T-helper 2 cell (primary cell): Measurements from ENCODE around the gene NPY5R.

Source experiments
- DNase-seq, 5 experiments: peaks; one replicate each; pipeline versions ENCODE4 v3.0.0 to v3.0.0-alpha.2; 2012 to 2022
- total RNA-seq, 2 donors: gene quantifications; one replicate each; lab custom pipeline; 2026; lab: John Stamatoyannopoulos, UW

NPY5R gene
- 0 reads per million in 2 donors for total RNA-seq

- DNase-seq, result no peak
Measured at GRCh38 chr4:163343604-163344146, at the start of gene NPY5R. TSS of gene NPY5R (plus strand) at chr4:163343892. CDS start at chr4:163350274, 6,382 bp downstream.

GRCh38 chr4:163295138-163295537 is 48.6 kb upstream of the NPY5R start:
- no peak for DNase-seq

- DNase-seq, result no peak
Measured at GRCh38 chr4:163300445-163300844, 43.2 kb upstream of the NPY5R start.

- no peak for DNase-seq
Measured at GRCh38 chr4:163303069-163303468, 40.6 kb upstream of the NPY5R start.

GRCh38 chr4:163309466-163309865 is 34.2 kb upstream of the NPY5R start:
- DNase-seq, result no peak

- DNase-seq, result no peak
Measured at GRCh38 chr4:163317110-163317509, 26.6 kb upstream of the NPY5R start.

- no peak for DNase-seq
Measured at GRCh38 chr4:163330916-163331628, 12.6 kb upstream of the NPY5R start.

GRCh38 chr4:163331629-163332376 is 11.9 kb upstream of the NPY5R start:
- DNase-seq, result peak in 1 of 5 experiments; percentile 5

GRCh38 chr4:163332526-163333406 is 10.9 kb upstream of the NPY5R start, which contains the start of gene NPY1R:
TSS of gene NPY1R (minus strand) at chr4:163332596. CDS start at chr4:163326554, 6,042 bp downstream.
- DNase-seq, result peak in 1 of 5 experiments; percentile 44

- no peak for DNase-seq
Measured at GRCh38 chr4:163335384-163335783, 8.3 kb upstream of the NPY5R start.

- no peak for DNase-seq
Measured at GRCh38 chr4:163344147-163345125, 744 bp downstream of the NPY5R start.

GRCh38 chr4:163350672-163351071 is 7.0 kb downstream of the NPY5R start:
- no peak for DNase-seq

- DNase-seq, result no peak
Measured at GRCh38 chr4:163353054-163353453, 9.4 kb downstream of the NPY5R start.

GRCh38 chr4:163356104-163356503 is 12.4 kb downstream of the NPY5R start:
- DNase-seq, result no peak

GRCh38 chr4:163367651-163368050 is 24.0 kb downstream of the NPY5R start:
- no peak for DNase-seq

- no peak for DNase-seq
Measured at GRCh38 chr4:163372029-163372428, 28.3 kb downstream of the NPY5R start.

- DNase-seq, result no peak
Measured at GRCh38 chr4:163378661-163379060, 35.0 kb downstream of the NPY5R start.

- no peak for DNase-seq
Measured at GRCh38 chr4:163380703-163381102, 37.0 kb downstream of the NPY5R start.

- no peak for DNase-seq
Measured at GRCh38 chr4:163382178-163382869, 38.6 kb downstream of the NPY5R start.

- DNase-seq, result no peak
Measured at GRCh38 chr4:163384434-163384833, 40.7 kb downstream of the NPY5R start.

GRCh38 chr4:163384926-163385325 is 41.2 kb downstream of the NPY5R start:
- no peak for DNase-seq
